Measurements from ENCODE around the gene HIPK2. TPM values are rescaled to one million over a fixed set of nuclear protein-coding genes. Genes with fewer than 3 reads are reported as not detected.
A peak's percentile ranks its signal among the peaks of the same experiment; 100 is the strongest.

HIPK2 gene
- total RNA-seq, 3 donors from 2014 or later (not counting 1 experiment from before 2014, with no cell fraction given): 127 to 145 (median 144) TPM

- TF ChIP-seq CTCF (IDR thresholded peaks at IDR 0.05): no peak
- intact Hi-C loops (cut with micrococcal nuclease): no loop called here
- peak overlapping the region; percentile 49 to 76 for H3K27ac Mint-ChIP-seq
- H3K27me3 Mint-ChIP-seq (ENCODE audit: low read depth in 2 of 2): no peaks in the 10 kb centered on the region
- no peaks in the 10 kb centered on the region for H3K9me3 Mint-ChIP-seq
- peaks cover 90 to 96% of the 10 kb centered on the region in 2 donors for H3K4me1 Mint-ChIP-seq
- no peak for DNase-seq
- H3K27ac ChIP-seq (ENCODE audit: low read length): no peak overlapping the region
- no peaks in the 10 kb centered on the region for H3K36me3 ChIP-seq (ENCODE audit: control insufficient read depth, insufficient read depth, low read length)
- 44% methylated on average over 5 of the region's 5 CpGs for WGBS (ENCODE audit: insufficient coverage)
- H3K4me3 Mint-ChIP-seq: peak overlapping the region; percentile 29
- no peaks in the 10 kb centered on the region for H3K9me3 ChIP-seq (ENCODE audit: control insufficient read depth, insufficient read depth, low read length)
- no peaks in the 10 kb centered on the region for H3K27me3 ChIP-seq (ENCODE audit: control insufficient read depth, insufficient read depth, low read length)
- H3K4me3 ChIP-seq (ENCODE audit: low read length): no peak overlapping the region
- peaks cover 30% of the 10 kb centered on the region for H3K4me1 ChIP-seq (ENCODE audit: control insufficient read depth, insufficient read depth, low read length)
- no peaks in the 10 kb centered on the region for H3K36me3 Mint-ChIP-seq
- ATAC-seq: peak in 1 of 3 donors; percentile 45
Observed at GRCh38 chr7:139752148-139752547, 25.6 kb downstream of the HIPK2 start.

- H3K4me1 ChIP-seq (ENCODE audit: control insufficient read depth, insufficient read depth, low read length): peaks cover 36% of the 10 kb centered on the region
- Mint-ChIP-seq H3K4me1 (peaks cover 95 to 96% of the 10 kb centered on the region in 2 donors), H3K9me3 (no peaks in the 10 kb centered on the region), H3K4me3 (peak overlapping the region; percentile 38), H3K36me3 (no peaks in the 10 kb centered on the region), H3K27ac (peak overlapping the region; percentile 49 to 76), H3K27me3 (ENCODE audit: low read depth in 2 of 2) (no peaks in the 10 kb centered on the region)
- no peaks in the 10 kb centered on the region for H3K27me3 ChIP-seq (ENCODE audit: control insufficient read depth, insufficient read depth, low read length)
- no peak overlapping the region for H3K4me3 ChIP-seq (ENCODE audit: low read length)
- no peaks in the 10 kb centered on the region for H3K9me3 ChIP-seq (ENCODE audit: control insufficient read depth, insufficient read depth, low read length)
- H3K27ac ChIP-seq (ENCODE audit: low read length): no peak overlapping the region
- DNase-seq: peak in 1 of 2 donors; percentile 54
- ATAC-seq: peak in 2 of 3 donors; percentile 51 to 58
- H3K36me3 ChIP-seq (ENCODE audit: control insufficient read depth, insufficient read depth, low read length): no peaks in the 10 kb centered on the region
- WGBS (ENCODE audit: insufficient coverage): 85% methylated on average over 5 of the region's 6 CpGs
- TF ChIP-seq CTCF (IDR thresholded peaks at IDR 0.05): no peak
- intact Hi-C loops (cut with micrococcal nuclease): no loop called here
Observed at GRCh38 chr7:139750459-139751095, 27.2 kb downstream of the HIPK2 start.

- Mint-ChIP-seq H3K4me3 (peak overlapping the region; percentile 2), H3K4me1 (peaks cover 95 to 96% of the 10 kb centered on the region in 2 donors), H3K27me3 (ENCODE audit: low read depth in 2 of 2) (no peaks in the 10 kb centered on the region), H3K27ac (peak overlapping the region; percentile 5 to 49), H3K9me3 (no peaks in the 10 kb centered on the region), H3K36me3 (no peaks in the 10 kb centered on the region)
- TF ChIP-seq CTCF (IDR thresholded peaks at IDR 0.05): no peak
- Histone ChIP-seq H3K27me3 (ENCODE audit: control insufficient read depth, insufficient read depth, low read length) (no peaks in the 10 kb centered on the region), H3K4me1 (ENCODE audit: control insufficient read depth, insufficient read depth, low read length) (peaks cover 38% of the 10 kb centered on the region), H3K4me3 (ENCODE audit: low read length) (no peak overlapping the region), H3K36me3 (ENCODE audit: control insufficient read depth, insufficient read depth, low read length) (no peaks in the 10 kb centered on the region), H3K9me3 (ENCODE audit: control insufficient read depth, insufficient read depth, low read length) (no peaks in the 10 kb centered on the region), H3K27ac (ENCODE audit: low read length) (no peak overlapping the region)
- no peak for ATAC-seq
- intact Hi-C loops (cut with micrococcal nuclease): no loop called here
- DNase-seq: no peak
- 97% methylated on average over 10 of the region's 10 CpGs for whole genome bisulfite sequencing (ENCODE audit: insufficient coverage)
Observed at GRCh38 chr7:139749545-139749944, 28.3 kb downstream of the HIPK2 start.

- H3K9me3 ChIP-seq (ENCODE audit: control insufficient read depth, insufficient read depth, low read length): no peaks in the 10 kb centered on the region
- H3K36me3 ChIP-seq (ENCODE audit: control insufficient read depth, insufficient read depth, low read length): no peaks in the 10 kb centered on the region
- H3K4me1 ChIP-seq (ENCODE audit: control insufficient read depth, insufficient read depth, low read length): peaks cover 38% of the 10 kb centered on the region
- no peak overlapping the region for H3K4me3 ChIP-seq (ENCODE audit: low read length)
- H3K27me3 Mint-ChIP-seq (ENCODE audit: low read depth in 2 of 2): no peaks in the 10 kb centered on the region
- peaks cover 95 to 96% of the 10 kb centered on the region in 2 donors for H3K4me1 Mint-ChIP-seq
- no peaks in the 10 kb centered on the region for H3K36me3 Mint-ChIP-seq
- ATAC-seq (no peak), DNase-seq (no peak)
- 71% methylated on average over 4 of the region's 5 CpGs for WGBS (ENCODE audit: insufficient coverage)
- no peak overlapping the region for H3K4me3 Mint-ChIP-seq
- no peak for TF ChIP-seq CTCF (IDR thresholded peaks at IDR 0.05)
- H3K27ac Mint-ChIP-seq: peak overlapping the region in 1 of 2 donors; percentile 50
- intact Hi-C loops (cut with micrococcal nuclease): no loop called here
- H3K27ac ChIP-seq (ENCODE audit: low read length): no peak overlapping the region
- no peaks in the 10 kb centered on the region for H3K27me3 ChIP-seq (ENCODE audit: control insufficient read depth, insufficient read depth, low read length)
- H3K9me3 Mint-ChIP-seq: no peaks in the 10 kb centered on the region
Observed at GRCh38 chr7:139748941-139749340, 28.9 kb downstream of the HIPK2 start.

Data from natural killer cell (primary cell).